ENCODE results near the gene TFCP2.
A peak's percentile ranks its signal among the peaks of the same experiment; 100 is the strongest.

The TFCP2 gene

GRCh38 chr12:51192284-51192671 is 19.3 kb upstream of the TFCP2 start:
- FAIRE-seq (no peak), DNase-seq (ENCODE audit: insufficient read length) (no peak)

GRCh38 chr12:51191516-51192283 is 18.8 kb upstream of the TFCP2 start:
- TF ChIP-seq POLR2A (IDR thresholded peaks at IDR 0.05; ENCODE audit: low read depth, low read length) (no peak), POLR2AphosphoS5 (IDR thresholded peaks at IDR 0.05; ENCODE audit: low read depth, low read length) (no peak), TAF1 (IDR thresholded peaks at IDR 0.05; ENCODE audit: borderline replicate concordance, low read depth, low read length) (no peak)
- DNase-seq (ENCODE audit: insufficient read length) (no peak), FAIRE-seq (no peak)

More at GRCh38 chr12:51192284-51192671, 19.3 kb upstream of the TFCP2 start:
- TF ChIP-seq POLR2AphosphoS5 (IDR thresholded peaks at IDR 0.05; ENCODE audit: low read depth, low read length) (no peak), POLR2A (IDR thresholded peaks at IDR 0.05; ENCODE audit: low read depth, low read length) (no peak)

GRCh38 chr12:51190820-51191219 is 17.9 kb upstream of the TFCP2 start:
- FAIRE-seq = no peak
- TF ChIP-seq POLR2AphosphoS5 (IDR thresholded peaks at IDR 0.05; ENCODE audit: low read depth, low read length) (no peak), POLR2A (IDR thresholded peaks at IDR 0.05; ENCODE audit: low read depth, low read length) (no peak), TAF1 (IDR thresholded peaks at IDR 0.05; ENCODE audit: borderline replicate concordance, low read depth, low read length) (no peak)
- DNase-seq (ENCODE audit: insufficient read length) = no peak

- no peak for DNase-seq (ENCODE audit: insufficient read length)
- no peak for TF ChIP-seq POLR2A (IDR thresholded peaks at IDR 0.05; ENCODE audit: low read depth, low read length)
- no peak for TF ChIP-seq POLR2AphosphoS5 (IDR thresholded peaks at IDR 0.05; ENCODE audit: low read depth, low read length)
- TF ChIP-seq TAF1 (IDR thresholded peaks at IDR 0.05; ENCODE audit: borderline replicate concordance, low read depth, low read length) = no peak
- FAIRE-seq = no peak
Measured at GRCh38 chr12:51189790-51190355, 16.9 kb upstream of the TFCP2 start.

- FAIRE-seq = peak; percentile 93
- TF ChIP-seq POLR2AphosphoS5 (IDR thresholded peaks at IDR 0.05; ENCODE audit: low read depth, low read length) = no peak; the same call in 1 of the 2 replicates
- peak; percentile 43; the same call in 1 of the 2 replicates for TF ChIP-seq POLR2A (IDR thresholded peaks at IDR 0.05; ENCODE audit: low read depth, low read length)
- no peak for TF ChIP-seq TAF1 (IDR thresholded peaks at IDR 0.05; ENCODE audit: borderline replicate concordance, low read depth, low read length)
- peak; percentile 65 for DNase-seq (ENCODE audit: insufficient read length)
Measured at GRCh38 chr12:51188359-51189051, 15.6 kb upstream of the TFCP2 start.

GRCh38 chr12:51187370-51187987 is 14.5 kb upstream of the TFCP2 start:
- no peak for FAIRE-seq
- no peak for DNase-seq (ENCODE audit: insufficient read length)
- TF ChIP-seq POLR2AphosphoS5 (IDR thresholded peaks at IDR 0.05; ENCODE audit: low read depth, low read length) (no peak), TAF1 (IDR thresholded peaks at IDR 0.05; ENCODE audit: borderline replicate concordance, low read depth, low read length) (no peak), POLR2A (IDR thresholded peaks at IDR 0.05; ENCODE audit: low read depth, low read length) (no peak)

GRCh38 chr12:51186465-51187085 is 13.6 kb upstream of the TFCP2 start:
- DNase-seq (ENCODE audit: insufficient read length) = no peak
- no peak for TF ChIP-seq TAF1 (IDR thresholded peaks at IDR 0.05; ENCODE audit: borderline replicate concordance, low read depth, low read length)
- TF ChIP-seq POLR2A (IDR thresholded peaks at IDR 0.05; ENCODE audit: low read depth, low read length) = no peak
- TF ChIP-seq POLR2AphosphoS5 (IDR thresholded peaks at IDR 0.05; ENCODE audit: low read depth, low read length) = no peak
- peak; percentile 5 for FAIRE-seq

- no peak for FAIRE-seq
- DNase-seq (ENCODE audit: insufficient read length) = no peak
- TF ChIP-seq POLR2AphosphoS5 (IDR thresholded peaks at IDR 0.05; ENCODE audit: low read depth, low read length) (no peak), TAF1 (IDR thresholded peaks at IDR 0.05; ENCODE audit: borderline replicate concordance, low read depth, low read length) (no peak), POLR2A (IDR thresholded peaks at IDR 0.05; ENCODE audit: low read depth, low read length) (no peak)
Measured at GRCh38 chr12:51185171-51185717, 12.3 kb upstream of the TFCP2 start.

GRCh38 chr12:51183816-51184215 is 10.9 kb upstream of the TFCP2 start:
- TF ChIP-seq TAF1 (IDR thresholded peaks at IDR 0.05; ENCODE audit: borderline replicate concordance, low read depth, low read length) (no peak), POLR2AphosphoS5 (IDR thresholded peaks at IDR 0.05; ENCODE audit: low read depth, low read length) (no peak), POLR2A (IDR thresholded peaks at IDR 0.05; ENCODE audit: low read depth, low read length) (no peak)
- FAIRE-seq = no peak
- no peak for DNase-seq (ENCODE audit: insufficient read length)

- DNase-seq (ENCODE audit: insufficient read length) (no peak), FAIRE-seq (no peak)
- TF ChIP-seq POLR2AphosphoS5 (IDR thresholded peaks at IDR 0.05; ENCODE audit: low read depth, low read length) = no peak
- no peak for TF ChIP-seq POLR2A (IDR thresholded peaks at IDR 0.05; ENCODE audit: low read depth, low read length)
- TF ChIP-seq TAF1 (IDR thresholded peaks at IDR 0.05; ENCODE audit: borderline replicate concordance, low read depth, low read length) = no peak
Measured at GRCh38 chr12:51183349-51183748, 10.4 kb upstream of the TFCP2 start.

- no peak for TF ChIP-seq POLR2A (IDR thresholded peaks at IDR 0.05; ENCODE audit: low read depth, low read length)
- no peak for TF ChIP-seq TAF1 (IDR thresholded peaks at IDR 0.05; ENCODE audit: borderline replicate concordance, low read depth, low read length)
- no peak for TF ChIP-seq POLR2AphosphoS5 (IDR thresholded peaks at IDR 0.05; ENCODE audit: low read depth, low read length)
- FAIRE-seq = no peak
- DNase-seq (ENCODE audit: insufficient read length) = no peak
Measured at GRCh38 chr12:51181558-51181957, 8.6 kb upstream of the TFCP2 start.
